NCI-H82 treated with DMSO at 0.1 percent for 48 hours (cell line): Measurements from ENCODE around the gene HUS1.
"Not testable (repeated sequence)": the region's sequence is repeated elsewhere in the genome, so short reads cannot be mapped to it uniquely, and the experiment has no call there.

Source experiments
- DNase-seq: peaks from one replicate; lab custom pipeline; 2025; ENCODE audit not compliant: unreplicated experiment; lab: John Stamatoyannopoulos, UW

HUS1 gene

DNA sequence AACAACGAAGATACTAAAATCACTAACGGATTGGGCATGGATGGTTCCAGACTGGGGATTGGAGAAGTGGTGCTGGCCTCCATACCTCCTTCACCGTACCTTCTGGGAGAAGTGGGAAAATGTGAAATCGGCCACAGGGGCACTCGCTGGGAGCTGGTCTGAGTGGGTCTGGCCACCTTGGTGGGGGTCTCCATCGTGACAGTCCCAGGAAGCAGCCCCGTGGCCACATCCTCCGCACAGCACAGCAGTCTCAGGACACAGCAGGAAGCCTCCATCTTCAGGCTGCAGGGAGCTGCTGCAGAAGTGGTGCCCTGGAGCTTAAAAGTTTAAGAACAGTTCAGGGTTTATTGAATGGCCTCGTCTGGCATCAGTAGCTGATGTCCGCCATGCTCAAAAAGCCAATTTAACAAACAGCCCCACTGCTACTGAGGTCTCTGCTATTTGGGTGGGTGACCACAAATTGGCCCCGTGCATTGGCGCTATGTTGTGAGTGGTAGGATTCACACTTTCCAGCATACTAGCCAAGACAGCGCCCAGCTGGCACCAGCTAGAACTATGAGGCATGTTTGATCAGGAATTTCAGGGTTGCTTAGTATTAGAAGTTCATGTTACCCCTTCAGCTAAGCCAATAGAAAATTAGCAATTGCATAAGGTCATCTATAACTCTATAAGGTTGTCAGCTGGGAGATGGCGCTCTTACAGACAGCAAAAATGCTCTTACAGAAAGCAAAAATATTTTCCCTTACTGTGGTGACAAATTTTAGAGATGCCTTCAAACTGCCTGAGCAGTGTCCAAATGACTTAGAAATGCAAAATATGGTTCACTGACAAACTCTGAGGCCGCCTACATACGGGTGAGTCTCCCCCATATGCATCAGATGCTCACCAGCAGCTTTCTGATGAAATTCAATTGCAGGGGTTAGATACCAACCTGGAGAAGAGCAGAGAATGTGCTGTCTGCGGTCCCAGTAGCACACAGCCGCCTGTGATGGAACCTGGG is 48.1 kb downstream of the HUS1 start:
- DNase-seq: no peak

DNA sequence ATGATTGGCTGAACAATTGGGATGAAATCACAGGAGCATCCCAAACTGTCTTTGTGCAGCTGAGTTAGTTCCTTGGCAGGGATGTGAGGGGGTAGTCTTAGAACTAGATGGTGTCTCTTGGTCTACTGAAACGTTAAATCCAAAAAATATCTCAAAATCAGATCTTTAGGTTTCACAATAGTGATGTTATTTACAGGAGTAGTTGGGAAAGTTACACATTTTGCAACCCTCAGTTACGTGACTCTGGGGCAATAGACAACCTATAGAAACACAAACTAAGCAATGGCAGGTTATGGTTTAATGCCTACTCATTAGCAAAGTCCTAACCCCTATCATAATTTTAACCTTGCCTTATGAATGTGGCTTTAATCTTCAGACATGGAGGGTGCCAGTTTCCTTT is 55.1 kb downstream of the HUS1 start:
- DNase-seq: no peak

DNA sequence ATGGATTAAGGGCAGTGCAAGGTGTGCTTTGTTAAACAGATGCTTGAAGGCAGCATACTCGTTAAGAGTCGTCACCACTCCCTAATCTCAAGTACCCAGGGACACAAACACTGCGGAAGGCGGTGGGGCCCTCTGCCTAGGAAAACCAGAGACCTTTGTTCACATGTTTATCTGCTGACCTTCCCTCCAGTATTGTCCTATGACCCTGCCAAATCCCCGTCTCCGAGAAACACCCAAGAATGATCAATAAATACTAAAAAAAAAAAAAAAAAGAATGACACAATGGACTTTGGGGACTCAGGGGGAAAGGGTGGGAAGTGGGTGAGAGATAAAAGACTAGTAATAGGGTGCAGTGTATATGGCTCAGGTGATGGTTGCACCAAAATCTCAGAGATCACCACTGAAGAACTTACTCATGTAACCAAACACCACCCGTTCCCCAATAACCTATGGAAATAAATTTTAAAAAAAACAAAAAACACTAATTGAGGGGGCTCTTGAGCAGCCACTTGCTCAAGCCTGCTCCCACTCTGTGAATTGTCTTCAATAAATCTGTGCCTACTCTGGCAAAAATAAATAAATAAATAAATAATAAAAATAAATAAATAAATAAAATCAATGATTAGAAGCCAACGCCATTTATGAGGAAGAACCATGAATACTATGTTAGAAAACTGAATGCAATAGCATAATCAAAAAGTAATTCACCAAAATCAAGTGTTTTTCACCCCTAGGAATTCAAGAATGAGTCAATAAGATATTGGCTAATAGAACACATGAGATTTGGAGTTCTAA is 56.1 kb downstream of the HUS1 start:
- DNase-seq: not testable (repeated sequence)

DNA sequence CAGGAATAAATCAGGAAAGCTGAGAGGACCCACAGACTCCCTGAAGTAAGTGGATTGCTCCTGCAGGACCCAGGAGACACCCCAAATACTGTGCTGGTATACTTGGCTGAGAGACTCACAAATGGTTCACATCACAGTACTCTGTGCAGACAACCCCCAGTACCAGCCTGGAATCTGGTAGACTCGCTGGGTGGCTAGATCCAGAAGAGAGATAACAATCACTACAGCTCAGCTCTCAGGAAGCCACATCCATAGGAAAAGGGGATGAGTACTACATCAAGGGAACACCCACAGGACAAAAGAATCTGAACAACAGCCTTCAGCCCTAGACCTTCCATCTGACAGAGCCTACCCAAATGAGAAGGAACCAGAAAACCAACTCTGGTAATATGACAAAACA is 62.9 kb downstream of the HUS1 start:
- DNase-seq: not testable (repeated sequence)

DNA sequence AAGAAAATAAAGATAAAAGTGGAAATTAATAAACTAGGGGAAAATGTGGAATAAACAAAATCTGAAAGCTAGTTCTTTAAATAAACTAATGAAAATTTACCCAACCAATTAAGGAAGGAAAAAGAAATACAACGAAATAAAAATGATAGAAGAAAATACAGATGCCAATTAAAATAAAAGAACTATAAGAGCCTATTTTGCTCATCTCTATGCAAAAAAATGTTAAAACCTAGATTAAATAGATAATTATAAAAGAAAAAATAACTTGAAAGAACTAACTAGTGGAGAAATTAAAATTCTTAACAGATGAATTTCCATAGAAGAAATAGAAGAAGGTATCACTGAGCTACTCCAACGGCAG is 63.8 kb downstream of the HUS1 start:
- DNase-seq: no peak

DNA sequence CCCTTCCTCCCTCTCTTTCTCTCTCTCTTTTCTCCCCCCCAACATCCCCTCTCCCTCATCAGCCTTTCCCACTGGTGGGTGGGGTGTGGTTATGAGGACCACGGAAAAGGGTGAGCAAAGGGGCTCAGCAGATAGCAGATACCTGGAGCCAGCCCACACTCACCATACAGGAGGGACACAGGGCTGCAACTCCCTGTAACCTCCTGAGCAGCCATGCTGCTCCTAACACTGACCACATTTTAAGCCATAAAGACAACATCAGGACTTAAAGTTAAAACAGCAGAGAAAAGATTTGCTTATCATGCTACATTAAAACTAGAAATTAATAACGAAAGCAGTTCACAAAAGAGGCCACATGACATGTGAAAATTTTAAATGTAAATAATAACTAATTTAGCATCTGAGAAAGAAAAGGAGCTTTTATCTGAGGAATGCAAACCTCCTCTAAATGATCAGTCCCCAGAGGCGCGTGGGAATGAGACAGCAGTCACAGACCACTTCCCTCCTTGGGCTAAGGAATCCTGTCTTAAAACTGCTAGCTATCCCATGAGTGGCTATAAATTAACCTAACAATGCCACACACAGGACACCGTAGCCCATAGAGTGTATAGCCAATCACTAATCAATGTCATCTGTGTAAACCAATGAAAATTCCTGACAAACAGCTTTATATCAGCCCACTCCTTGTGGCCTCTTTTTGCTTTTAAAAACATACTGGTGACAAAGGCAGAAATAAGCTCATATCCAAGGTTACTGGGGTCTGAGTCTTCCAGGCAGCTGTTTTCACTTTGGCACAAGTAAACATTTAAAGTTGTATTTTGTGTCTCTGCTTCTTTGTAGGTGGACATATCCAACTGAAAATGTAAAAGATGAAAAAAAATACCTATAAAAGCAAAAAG is 64.4 kb downstream of the HUS1 start:
- no peak for DNase-seq
